RWPE2 (cell line): ENCODE data around the gene LYSET.
"Not testable (repeated sequence)": the region's sequence is repeated elsewhere in the genome, so short reads cannot be mapped to it uniquely, and the experiment has no call there.

Experiments
- ATAC-seq: fragments of 200-7000 bp; cut with Tn5 transposase; 3 replicates; pipeline ENCODE4 v1.9.1; 2021; ENCODE audit warnings: low read depth
- DNase-seq: peaks from one replicate; pipeline ENCODE4 v3.0.0-alpha.2; 2020; ENCODE audit warnings: low spot score
- H3K27ac ChIP-seq: fragments of 450-650 bp; 2 replicates; pipeline ENCODE4 v1.5.1; 2017; ENCODE audit warnings: mild to moderate bottlenecking; ENCODE audit not compliant: poor library complexity, severe bottlenecking
- H3K27me3 ChIP-seq: fragments of 250-450 bp; sonication (Bioruptor Pico); 2 replicates; pipeline ENCODE4 v1.5.1; 2021; ENCODE audit warnings: mild to moderate bottlenecking, moderate library complexity; ENCODE audit not compliant: insufficient read depth, poor library complexity, severe bottlenecking
- H3K36me3 ChIP-seq: fragments of 250-450 bp; sonication (Bioruptor Pico); 2 replicates; pipeline ENCODE4 v1.5.1; 2020; ENCODE audit warnings: low read depth, mild to moderate bottlenecking, moderate library complexity
- H3K4me1 ChIP-seq: fragments of 250-450 bp; sonication (Bioruptor Pico); 2 replicates; pipeline ENCODE4 v1.5.1; 2021; ENCODE audit warnings: mild to moderate bottlenecking, moderate library complexity; ENCODE audit not compliant: insufficient read depth, poor library complexity, severe bottlenecking
- H3K4me3 ChIP-seq: fragments of 250-450 bp; sonication (Bioruptor Pico); 2 replicates; pipeline ENCODE4 v1.5.1; 2021; ENCODE audit warnings: mild to moderate bottlenecking, moderate library complexity; ENCODE audit not compliant: severe bottlenecking
- H3K9me3 ChIP-seq: fragments of 250-450 bp; sonication (Bioruptor Pico); 2 replicates; pipeline ENCODE4 v1.5.1; 2021; ENCODE audit warnings: mild to moderate bottlenecking, moderate library complexity; ENCODE audit not compliant: severe bottlenecking
- TF ChIP-seq, protein P1 (sequence below): fragments of 450-650 bp; IDR thresholded peaks from one replicate; pipeline ENCODE4 v1.5.1; 2017; ENCODE audit warnings: mild to moderate bottlenecking, moderate library complexity; ENCODE audit not compliant: poor library complexity, severe bottlenecking

LYSET gene

DNA sequence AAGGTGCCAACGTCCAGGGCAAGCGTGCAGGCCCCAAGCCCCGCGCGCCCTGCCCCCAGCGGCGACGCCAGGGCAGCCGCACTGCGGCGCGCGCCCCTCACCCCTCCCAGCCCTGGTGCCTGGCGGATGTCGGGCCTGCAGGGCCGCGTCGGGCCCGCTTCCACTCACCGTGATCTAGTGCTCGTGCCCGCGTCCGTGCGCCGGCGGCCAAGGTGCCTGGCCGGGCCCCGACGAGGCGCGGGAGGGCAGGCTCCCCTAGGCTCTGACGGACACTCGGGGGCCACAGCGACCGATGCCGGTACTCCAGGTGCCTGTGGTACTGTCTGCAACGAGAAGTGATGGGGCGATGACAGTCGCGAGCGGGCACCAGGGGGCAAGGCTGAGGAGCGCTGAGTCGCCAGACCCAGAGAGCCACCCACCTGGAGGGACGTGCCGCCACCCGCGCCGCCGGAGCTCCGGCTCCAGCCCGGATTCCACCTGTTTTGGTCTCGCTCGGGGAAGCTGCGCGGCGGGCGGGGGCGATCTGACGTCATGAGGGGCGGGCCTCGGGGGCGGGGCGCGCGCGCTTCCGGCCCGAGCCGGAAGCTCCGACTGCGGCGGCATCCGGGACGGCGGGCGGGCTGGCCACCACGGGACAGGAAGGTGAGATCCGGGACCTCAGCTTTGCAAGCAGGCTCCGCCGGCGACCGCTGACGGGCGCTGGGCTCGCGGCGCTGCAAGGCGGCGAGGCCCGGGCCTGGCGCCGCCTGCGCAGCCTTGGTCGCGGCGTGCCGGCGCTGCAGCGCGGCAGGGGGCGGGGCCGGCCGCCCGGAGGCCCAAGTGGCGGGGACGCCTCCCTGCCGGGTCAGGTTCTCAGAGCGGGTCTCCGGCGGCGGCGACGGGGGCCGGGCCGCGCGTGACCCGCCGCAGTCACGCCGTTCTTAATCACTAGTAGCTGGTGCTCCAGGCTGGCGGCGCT, at the start of gene LYSET, which contains the start of gene MOAP1:
LYSET (plus strand) TSS at position 927 of the 958 bp plus-strand sequence. CDS start 89 bp downstream, outside the sequence.
MOAP1 (minus strand) TSS at position 507 of the 958 bp plus-strand sequence. CDS start 655 bp downstream, outside the sequence.
- TF ChIP-seq, protein P1, sequence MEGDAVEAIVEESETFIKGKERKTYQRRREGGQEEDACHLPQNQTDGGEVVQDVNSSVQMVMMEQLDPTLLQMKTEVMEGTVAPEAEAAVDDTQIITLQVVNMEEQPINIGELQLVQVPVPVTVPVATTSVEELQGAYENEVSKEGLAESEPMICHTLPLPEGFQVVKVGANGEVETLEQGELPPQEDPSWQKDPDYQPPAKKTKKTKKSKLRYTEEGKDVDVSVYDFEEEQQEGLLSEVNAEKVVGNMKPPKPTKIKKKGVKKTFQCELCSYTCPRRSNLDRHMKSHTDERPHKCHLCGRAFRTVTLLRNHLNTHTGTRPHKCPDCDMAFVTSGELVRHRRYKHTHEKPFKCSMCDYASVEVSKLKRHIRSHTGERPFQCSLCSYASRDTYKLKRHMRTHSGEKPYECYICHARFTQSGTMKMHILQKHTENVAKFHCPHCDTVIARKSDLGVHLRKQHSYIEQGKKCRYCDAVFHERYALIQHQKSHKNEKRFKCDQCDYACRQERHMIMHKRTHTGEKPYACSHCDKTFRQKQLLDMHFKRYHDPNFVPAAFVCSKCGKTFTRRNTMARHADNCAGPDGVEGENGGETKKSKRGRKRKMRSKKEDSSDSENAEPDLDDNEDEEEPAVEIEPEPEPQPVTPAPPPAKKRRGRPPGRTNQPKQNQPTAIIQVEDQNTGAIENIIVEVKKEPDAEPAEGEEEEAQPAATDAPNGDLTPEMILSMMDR, result peak; percentile 42
- Histone ChIP-seq H3K4me3 (peak within 1 kb of the TSS; percentile 75), H3K27me3 (no peaks in the 10 kb centered on the region), H3K4me1 (peaks cover 17% of the 10 kb centered on the region), H3K27ac (peak within 1 kb of the TSS; percentile 83), H3K9me3 (no peaks in the 10 kb centered on the region), H3K36me3 (peaks cover 52% of the 10 kb centered on the region)
- DNase-seq (peak; percentile 92), ATAC-seq (peak; percentile 83)

DNA sequence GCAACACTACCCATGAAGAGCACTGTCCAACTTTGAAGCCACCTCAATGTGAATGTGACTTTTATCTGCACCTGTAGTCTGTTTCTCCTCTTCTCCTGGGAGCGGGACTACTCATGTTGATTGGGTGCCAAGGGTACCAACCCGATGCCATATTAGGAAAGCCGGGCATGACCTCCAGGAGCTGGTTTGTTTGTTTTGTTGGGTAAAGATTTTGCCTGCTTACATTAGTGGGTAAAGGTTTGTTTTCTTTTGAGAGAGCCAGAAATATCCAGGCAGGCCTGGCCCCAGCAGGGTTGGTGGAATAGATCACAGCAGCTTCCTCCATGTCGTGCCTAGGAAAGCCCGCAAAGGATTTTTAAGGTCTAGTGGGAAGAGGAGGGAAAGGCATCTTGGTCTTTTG, 49.7 kb upstream of the LYSET start:
- no peak overlapping the region for H3K4me3 ChIP-seq
- ATAC-seq (no peak), DNase-seq (no peak)
- H3K36me3 ChIP-seq, result no peaks in the 10 kb centered on the region
- peaks cover 23% of the 10 kb centered on the region for H3K4me1 ChIP-seq
- no peaks in the 10 kb centered on the region for H3K27me3 ChIP-seq
- TF ChIP-seq, protein P1, result no peak
- H3K9me3 ChIP-seq, result no peaks in the 10 kb centered on the region
- no peak overlapping the region for H3K27ac ChIP-seq

GRCh38 chr14:93136009-93136408, 49.1 kb upstream of the LYSET start:
- no peaks in the 10 kb centered on the region for H3K27me3 ChIP-seq
- peaks cover 23% of the 10 kb centered on the region for H3K4me1 ChIP-seq
- no peaks in the 10 kb centered on the region for H3K36me3 ChIP-seq
- H3K4me3 ChIP-seq, result no peak overlapping the region
- TF ChIP-seq, protein P1, result no peak
- H3K27ac ChIP-seq, result no peak overlapping the region
- DNase-seq (no peak), ATAC-seq (no peak)
- no peaks in the 10 kb centered on the region for H3K9me3 ChIP-seq

- not testable (repeated sequence) for H3K27ac ChIP-seq, H3K9me3 ChIP-seq, H3K4me3 ChIP-seq, H3K36me3 ChIP-seq, ATAC-seq, DNase-seq, H3K27me3 ChIP-seq
- peaks cover 18% of the 10 kb centered on the region for H3K4me1 ChIP-seq
Measured at GRCh38 chr14:93136508-93136907, 48.6 kb upstream of the LYSET start.

DNA sequence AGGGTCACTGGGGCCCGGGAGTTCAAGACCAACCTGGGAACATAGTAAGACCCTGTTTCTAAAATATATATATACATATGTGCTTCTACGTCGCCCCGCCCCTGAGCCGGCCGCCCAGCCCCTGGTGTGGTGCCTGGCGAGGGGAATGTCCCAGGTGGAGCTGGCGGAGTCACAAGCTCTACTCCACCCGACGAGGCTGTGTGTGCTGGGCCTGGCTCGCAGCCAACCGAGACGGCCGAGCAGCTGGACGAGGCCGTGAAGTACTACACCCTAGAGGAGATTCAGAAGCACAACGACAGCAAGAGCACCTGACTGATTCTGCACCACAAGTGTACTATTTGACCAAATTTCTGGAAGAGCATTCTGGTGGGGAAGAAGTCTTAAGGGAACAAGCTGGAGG, 47.3 kb upstream of the LYSET start:
- no peak overlapping the region for H3K4me3 ChIP-seq
- H3K27me3 ChIP-seq, result no peaks in the 10 kb centered on the region
- ATAC-seq (peak; percentile 33; the same call in 2 of the 3 replicates), DNase-seq (no peak)
- peaks cover 11% of the 10 kb centered on the region for H3K4me1 ChIP-seq
- H3K36me3 ChIP-seq, result no peaks in the 10 kb centered on the region
- no peak overlapping the region for H3K27ac ChIP-seq
- TF ChIP-seq, protein P1, result peak; percentile 44
- H3K9me3 ChIP-seq, result no peaks in the 10 kb centered on the region
